NB4 (cell line): ENCODE results near the gene CHRM4.
A peak's percentile ranks its signal among the peaks of the same experiment; 100 is the strongest.

Experiments
- DNase-seq: peaks from one replicate; pipeline ENCODE4 v3.0.0; 2010; ENCODE audit warnings: low read depth
- H3K4me3 ChIP-seq: one replicate; pipeline ENCODE4 v1.5.1; 2011; ENCODE audit warnings: mild to moderate bottlenecking, low read depth, low read length, moderate library complexity
- CTCF ChIP-seq: IDR thresholded peaks from one replicate; pipeline ENCODE4 v1.5.1; 2012; ENCODE audit warnings: low read depth, low read length
- MAX ChIP-seq: IDR thresholded peaks from 2 replicates; pipeline ENCODE4 v1.6.1; 2011; ENCODE audit warnings: low read depth, low read length
- MYC ChIP-seq: IDR thresholded peaks from 2 replicates; pipeline ENCODE4 v1.6.1; 2011; ENCODE audit warnings: low read depth, low read length
- POLR2A ChIP-seq: IDR thresholded peaks from 2 replicates; pipeline ENCODE4 v1.6.1; 2011; ENCODE audit warnings: mild to moderate bottlenecking; ENCODE audit not compliant: insufficient read length; ENCODE audit errors: extremely low read depth

The CHRM4 gene

GRCh38 chr11:46391578-46392420 is at the start of gene CHRM4:
Gene CHRM4, minus strand, starts transcription at chr11:46391776. Its CDS starts 5,219 bp downstream, at chr11:46386557.
- TF ChIP-seq CTCF (peak; percentile 32), POLR2A (no peak), MAX (no peak), MYC (no peak)
- peak within 1 kb of the TSS; percentile 50 for H3K4me3 ChIP-seq
- DNase-seq, result peak; percentile 67

- TF ChIP-seq MAX (no peak), CTCF (no peak), POLR2A (no peak), MYC (no peak)
- no peak for DNase-seq
- no peak overlapping the region for H3K4me3 ChIP-seq
These were observed 46.6 kb upstream of the CHRM4 start for GRCh38 chr11:46438211-46438610.

GRCh38 chr11:46437122-46437689 is 45.6 kb upstream of the CHRM4 start:
- DNase-seq, result no peak
- TF ChIP-seq MAX (no peak), MYC (no peak), POLR2A (no peak), CTCF (no peak)
- no peak overlapping the region for H3K4me3 ChIP-seq

GRCh38 chr11:46436113-46436512 is 44.5 kb upstream of the CHRM4 start:
- TF ChIP-seq MAX (no peak), MYC (no peak)
- no peak overlapping the region for H3K4me3 ChIP-seq
- no peak for DNase-seq

- no peak for TF ChIP-seq MYC
- TF ChIP-seq CTCF, result no peak
- no peak for TF ChIP-seq POLR2A
- no peak for TF ChIP-seq MAX
- no peak overlapping the region for H3K4me3 ChIP-seq
- no peak for DNase-seq
These were observed 44.1 kb upstream of the CHRM4 start for GRCh38 chr11:46435679-46436078.

- TF ChIP-seq POLR2A (no peak), CTCF (no peak), MAX (no peak), MYC (no peak)
- no peak for DNase-seq
- no peak overlapping the region for H3K4me3 ChIP-seq
These were observed 39.6 kb upstream of the CHRM4 start for GRCh38 chr11:46431211-46431610.
